Breast epithelium (tissue), 4 donors: ENCODE results near the gene PIK3R1. TPM values are rescaled to one million over a fixed set of nuclear protein-coding genes. Genes with fewer than 3 reads are reported as not detected.
A peak's percentile ranks its signal among the peaks of the same experiment; 100 is the strongest.

Experiments used
- DNase-seq, 2 donors: peaks; one replicate each; pipeline ENCODE4 v3.0.0-alpha.2; 2019; ENCODE audit warnings: low spot score in 2 of 2
- H3K27ac ChIP-seq, 2 donors: fragments of 200-600 bp; sonication (generic) in 1 of 2; one replicate each; pipeline ENCODE4 v1.5.1; 2016 to 2019; ENCODE audit warnings: mild to moderate bottlenecking in 1 of 2
- H3K27me3 ChIP-seq, 2 donors: fragments of 200-600 bp; sonication (generic) in 1 of 2; one replicate each; pipeline versions ENCODE4 v1.5.1 to v1.6.0; 2017 to 2019; ENCODE audit warnings: control low read depth in 1 of 2, mild to moderate bottlenecking in 1 of 2
- H3K36me3 ChIP-seq: fragments of 200-600 bp; one replicate; pipeline ENCODE4 v1.5.1; 2019
- H3K4me1 ChIP-seq, 2 donors: fragments of 200-600 bp; sonication (generic); one replicate each; pipeline ENCODE4 v1.5.1; 2016 to 2019; ENCODE audit warnings: control low read depth in 1 of 2
- H3K4me3 ChIP-seq, 3 donors: fragments of 200-600 bp; sonication (generic); 1 replicate in 2 of 3; 2 replicates in 1 of 3; pipeline ENCODE4 v1.5.1; 2016 to 2019; ENCODE audit warnings: mild to moderate bottlenecking in 3 of 3, moderate library complexity in 2 of 3
- H3K9me3 ChIP-seq, 2 donors: fragments of 200-600 bp; sonication (generic) in 1 of 2; one replicate each; pipeline ENCODE4 v1.5.1; 2016 to 2019; ENCODE audit warnings: control low read depth in 1 of 2
- CTCF ChIP-seq, 3 donors: fragments of 450-650 bp; IDR thresholded peaks; one replicate each; pipeline ENCODE4 v1.5.1; 2016 to 2017; ENCODE audit warnings: antibody characterized with exemption in 3 of 3, mild to moderate bottlenecking in 3 of 3, moderate library complexity in 3 of 3
- POLR2A ChIP-seq: fragments of 450-650 bp; IDR thresholded peaks from one replicate; pipeline ENCODE4 v1.6.1; 2016; ENCODE audit warnings: antibody characterized with exemption, mild to moderate bottlenecking, moderate library complexity
- POLR2AphosphoS5 ChIP-seq, 3 donors: sonication (generic); formaldehyde crosslinking; IDR thresholded peaks; one replicate each; pipeline ENCODE4 v1.6.1; 2017; ENCODE audit warnings: antibody characterized with exemption in 3 of 3
- intact Hi-C: fragments of 100-400 bp; cut with DNase I; formaldehyde crosslinking; loops from one replicate; pipeline ENCODE4 v1.15.1; 2023; ENCODE audit warnings: low total_unique reads
- total RNA-seq, 3 donors: library from RNA; depleted of rRNA; stranded (reverse); fragments of >200 nt; gene quantifications; one replicate each; pipeline ENCODE4 v1.1.0, GENCODE V29; 2016

The PIK3R1 gene
- total RNA-seq, 3 donors from 2014 or later: 193 to 429 (median 275) TPM

GRCh38 chr5:68249520-68249919, 34.0 kb downstream of the PIK3R1 start:
- no peaks in the 10 kb centered on the region for H3K27me3 ChIP-seq
- H3K4me1 ChIP-seq: peaks cover 4 to 20% of the 10 kb centered on the region in 2 donors
- TF ChIP-seq POLR2AphosphoS5 (IDR thresholded peaks at IDR 0.05): no peak
- TF ChIP-seq CTCF (IDR thresholded peaks at IDR 0.05): no peak
- TF ChIP-seq POLR2A: no peak
- intact Hi-C loops: no loop called here
- H3K9me3 ChIP-seq: no peaks in the 10 kb centered on the region
- no peak for DNase-seq
- H3K27ac ChIP-seq: peak overlapping the region; percentile 81 to 86
- no peak overlapping the region for H3K4me3 ChIP-seq
- H3K36me3 ChIP-seq: no peaks in the 10 kb centered on the region

- Histone ChIP-seq H3K4me3 (no peak overlapping the region), H3K27ac (peak overlapping the region; percentile 81 to 86), H3K9me3 (no peaks in the 10 kb centered on the region), H3K4me1 (peaks cover 11 to 27% of the 10 kb centered on the region in 2 donors), H3K27me3 (no peaks in the 10 kb centered on the region), H3K36me3 (no peaks in the 10 kb centered on the region)
- no peak for DNase-seq
- no peak for TF ChIP-seq POLR2AphosphoS5 (IDR thresholded peaks at IDR 0.05)
- TF ChIP-seq CTCF (IDR thresholded peaks at IDR 0.05): no peak
- TF ChIP-seq POLR2A: no peak
- intact Hi-C loops: loop anchor here (10.0 kb wide), 1 partner anchor 1006 kb away; no protein-coding TSS in a partner anchor
These were observed 35.2 kb downstream of the PIK3R1 start for GRCh38 chr5:68250661-68251298.

- H3K4me3 ChIP-seq: peak overlapping the region in 2 of 3 donors; percentile 15 to 41
- H3K4me1 ChIP-seq: peaks cover 11 to 27% of the 10 kb centered on the region in 2 donors
- H3K27ac ChIP-seq: peak overlapping the region; percentile 81 to 86
- no peaks in the 10 kb centered on the region for H3K36me3 ChIP-seq
- TF ChIP-seq POLR2AphosphoS5 (IDR thresholded peaks at IDR 0.05) (no peak), POLR2A (no peak), CTCF (IDR thresholded peaks at IDR 0.05) (no peak)
- H3K27me3 ChIP-seq: no peaks in the 10 kb centered on the region
- H3K9me3 ChIP-seq: no peaks in the 10 kb centered on the region
- intact Hi-C loops: loop anchor here (10.0 kb wide), 1 partner anchor 1007 kb away; no protein-coding TSS in a partner anchor
- no peak for DNase-seq
These were observed 35.8 kb downstream of the PIK3R1 start for GRCh38 chr5:68251386-68251785.

DNA sequence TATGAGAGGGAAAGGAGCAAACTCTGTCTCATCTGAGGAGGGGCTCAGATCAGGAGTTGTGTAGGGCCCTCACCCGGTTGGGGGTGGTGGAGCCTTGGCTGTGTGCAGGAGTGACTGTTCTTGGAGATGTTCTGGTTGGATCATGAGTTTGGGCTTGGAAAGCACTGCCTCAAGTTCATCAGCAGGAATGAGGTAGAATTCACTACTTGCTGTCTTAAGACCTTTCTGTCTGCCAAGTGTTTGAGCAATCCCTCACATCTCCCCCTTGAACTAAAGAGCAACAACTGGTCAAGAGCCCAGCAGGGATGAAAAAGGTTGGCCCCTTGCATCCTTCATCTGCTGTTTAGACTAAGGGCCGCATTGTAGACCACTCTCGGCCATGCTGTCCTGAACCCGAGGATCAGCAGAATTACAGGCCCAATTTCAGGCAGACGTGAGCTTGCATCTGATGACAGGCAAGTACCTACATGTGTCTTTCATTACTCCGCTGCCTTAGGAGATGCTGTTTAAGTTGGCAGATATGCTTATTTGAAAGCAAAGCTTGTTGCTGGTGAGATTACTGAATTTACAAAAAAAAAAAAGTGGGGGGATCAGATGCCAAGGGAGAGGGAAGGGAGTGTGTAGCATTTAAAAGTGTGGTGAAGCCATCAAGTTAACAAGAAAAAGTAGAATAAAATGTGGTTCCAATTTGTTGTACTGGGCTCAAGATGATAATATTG, 36.4 kb downstream of the PIK3R1 start:
- DNase-seq: no peak
- H3K27ac ChIP-seq: peak overlapping the region; percentile 81 to 86
- peak; percentile 68 to 74 (median 72) for TF ChIP-seq POLR2AphosphoS5 (IDR thresholded peaks at IDR 0.05)
- TF ChIP-seq POLR2A: no peak
- H3K4me3 ChIP-seq: peak overlapping the region; percentile 15 to 41 (median 16)
- peaks cover 11 to 27% of the 10 kb centered on the region in 2 donors for H3K4me1 ChIP-seq
- intact Hi-C loops: loop anchor here (10.0 kb wide), 1 partner anchor 1007 kb away; no protein-coding TSS in a partner anchor
- H3K9me3 ChIP-seq: no peaks in the 10 kb centered on the region
- no peaks in the 10 kb centered on the region for H3K36me3 ChIP-seq
- no peaks in the 10 kb centered on the region for H3K27me3 ChIP-seq

GRCh38 chr5:68252673-68253623, 37.4 kb downstream of the PIK3R1 start:
- TF ChIP-seq POLR2A (no peak), POLR2AphosphoS5 (IDR thresholded peaks at IDR 0.05) (peak in 1 of 3 donors; percentile 25), CTCF (IDR thresholded peaks at IDR 0.05) (peak in 2 of 3 donors; percentile 62 to 70)
- Histone ChIP-seq H3K9me3 (no peaks in the 10 kb centered on the region), H3K4me1 (peaks cover 11 to 27% of the 10 kb centered on the region in 2 donors), H3K36me3 (no peaks in the 10 kb centered on the region), H3K4me3 (peak overlapping the region; percentile 14 to 16 (median 15)), H3K27ac (peak overlapping the region; percentile 81 to 86), H3K27me3 (no peaks in the 10 kb centered on the region)
- intact Hi-C loops: loop anchor here (10.0 kb wide), 1 partner anchor 1008 kb away; no protein-coding TSS in a partner anchor
- no peak for DNase-seq
